C4-2B (cell line): ENCODE data around the gene EIF4E.

Experiments
- CTCF ChIP-seq: fragments of 450-650 bp; conservative IDR thresholded peaks from 2 replicates; pipeline ENCODE4 v1.5.1; 2017; ENCODE audit warnings: mild to moderate bottlenecking
- ZFX ChIP-seq: fragments of 450-650 bp; IDR thresholded peaks from 2 replicates; pipeline ENCODE4 v1.6.1; 2017

GRCh38 chr4:98873059-98873458, 55.9 kb downstream of the EIF4E start:
- TF ChIP-seq CTCF, result no peak
- no peak for TF ChIP-seq ZFX
